T-helper 17 cell (primary cell): ENCODE measurements around the gene MCHR1. TPM values are rescaled to one million over a fixed set of nuclear protein-coding genes. Genes with fewer than 3 reads are reported as not detected.

ENCODE experiments used
- ATAC-seq: fragments of 150-1000 bp; cut with Tn5 transposase; 2 replicates; pipeline ENCODE4 v1.10.0; 2021; ENCODE audit warnings: mild to moderate bottlenecking, moderate library complexity
- DNase-seq, 3 donors: peaks; one replicate each; pipeline versions ENCODE4 v3.0.0 to v3.0.0-alpha.2; 2020 to 2021
- H3K9me3 ChIP-seq: one replicate; pipeline ENCODE4 v1.7.0; 2013; ENCODE audit warnings: low read length, mild to moderate bottlenecking; ENCODE audit not compliant: control insufficient read depth, poor library complexity, severe bottlenecking
- H3K27ac Mint-ChIP-seq: one replicate; pipeline ENCODE4 v1.8.0; 2022; ENCODE audit warnings: mild to moderate bottlenecking, moderate library complexity, mixed read lengths
- H3K27me3 Mint-ChIP-seq: one replicate; pipeline ENCODE4 v1.8.0; 2022; ENCODE audit warnings: mixed read lengths
- H3K36me3 Mint-ChIP-seq: one replicate; pipeline ENCODE4 v1.8.0; 2022; ENCODE audit warnings: low read depth, mixed read lengths
- H3K4me1 Mint-ChIP-seq: one replicate; pipeline ENCODE4 v1.8.0; 2022; ENCODE audit warnings: mild to moderate bottlenecking, mixed read lengths
- H3K4me3 Mint-ChIP-seq: one replicate; pipeline ENCODE4 v1.8.0; 2022; ENCODE audit warnings: mild to moderate bottlenecking, moderate library complexity, mixed read lengths
- total RNA-seq, 4 donors: library from RNA in 2 of 4; stranded (reverse) in 2 of 4; gene quantifications; one replicate each; pipeline ENCODE4 v1.2.3 and lab custom pipeline; 2022 to 2026

MCHR1 gene
- total RNA-seq, 2 donors from 2014 or later, result not detected

- peaks cover 40% of the 10 kb centered on the region for H3K4me1 Mint-ChIP-seq
- peaks cover 7% of the 10 kb centered on the region for H3K36me3 Mint-ChIP-seq
- peak overlapping the region; percentile 80 for H3K4me3 Mint-ChIP-seq
- no peaks in the 10 kb centered on the region for H3K9me3 ChIP-seq
- peak overlapping the region; percentile 97 for H3K27ac Mint-ChIP-seq
- no peaks in the 10 kb centered on the region for H3K27me3 Mint-ChIP-seq
- no peak for ATAC-seq
- DNase-seq, result no peak
Observed at GRCh38 chr22:40727964-40728615, 48.8 kb downstream of the MCHR1 start.

DNA sequence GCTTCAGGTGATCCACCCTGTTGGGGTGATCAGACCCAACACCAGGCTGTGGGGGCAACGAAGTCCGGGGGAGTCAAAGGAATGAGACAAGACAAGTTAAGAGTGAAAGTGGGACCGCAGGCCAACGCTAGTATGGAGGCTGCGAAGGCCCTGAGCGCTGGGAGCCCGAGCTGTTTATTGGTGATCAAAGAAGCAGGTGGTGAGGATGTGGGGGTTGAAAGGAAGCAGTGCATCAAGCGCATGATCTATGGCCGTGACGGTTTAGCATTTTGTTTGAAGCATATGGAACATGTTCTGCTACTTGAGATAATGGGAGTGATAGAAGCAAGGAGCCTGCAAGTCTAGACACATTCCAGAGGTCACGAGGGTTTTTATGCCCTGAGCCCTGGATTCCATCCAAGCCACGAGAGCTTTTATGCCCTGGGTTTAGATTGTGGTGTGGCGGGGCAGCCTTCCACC, 49.5 kb downstream of the MCHR1 start:
- no peaks in the 10 kb centered on the region for H3K27me3 Mint-ChIP-seq
- H3K4me1 Mint-ChIP-seq, result peaks cover 35% of the 10 kb centered on the region
- peak in 2 of 3 donors; percentile 18 to 45 for DNase-seq

GRCh38 chr22:40729284-40729683, 50.0 kb downstream of the MCHR1 start:
- no peaks in the 10 kb centered on the region for H3K9me3 ChIP-seq
- Mint-ChIP-seq H3K4me1 (peaks cover 35% of the 10 kb centered on the region), H3K36me3 (peaks cover 6% of the 10 kb centered on the region), H3K27ac (peak overlapping the region; percentile 97), H3K4me3 (peak overlapping the region; percentile 80), H3K27me3 (no peaks in the 10 kb centered on the region)
- DNase-seq, result no peak
- ATAC-seq, result no peak

More for the DNA sequence above, 49.5 kb downstream of the MCHR1 start:
- H3K4me3 Mint-ChIP-seq, result peak overlapping the region; percentile 80
- H3K36me3 Mint-ChIP-seq, result peaks cover 6% of the 10 kb centered on the region
- H3K9me3 ChIP-seq, result no peaks in the 10 kb centered on the region
- ATAC-seq, result peak; percentile 67
- peak overlapping the region; percentile 97 for H3K27ac Mint-ChIP-seq

Other genes with a start within 250 kb of the MCHR1 start
- 10 to 100 TPM; 70.1 to 71.5 TPM for gene MRTFA, start 42.8 kb upstream of the MCHR1 start, total RNA-seq
- 1 to 10 TPM; 6.9 to 9.0 TPM for gene SLC25A17, start 139.9 kb downstream of the MCHR1 start, total RNA-seq
- gene ST13, start 177.2 kb downstream of the MCHR1 start, total RNA-seq, result 100 to 1,000 TPM; 114 to 117 TPM
- 10 to 100 TPM; 13.8 to 16.0 TPM for gene XPNPEP3, start 177.7 kb downstream of the MCHR1 start, total RNA-seq
- not detected for gene DNAJB7, start 182.6 kb downstream of the MCHR1 start, total RNA-seq